Esophagus squamous epithelium (tissue), 4 donors: ENCODE data around the gene MBOAT1.

Experiments
- POLR2A ChIP-seq, 4 donors: fragments of 450-650 bp; IDR thresholded peaks; one replicate each; pipeline ENCODE4 v1.6.1; 2017; ENCODE audit warnings: antibody characterized with exemption in 4 of 4, mild to moderate bottlenecking in 4 of 4, moderate library complexity in 3 of 4
- TF ChIP-seq, protein P1 (sequence below), 6 experiments: fragments of 450-650 bp in 4 of 6; fragments of 200-600 bp in 2 of 6; sonication (generic) in 2 of 6; IDR thresholded peaks; one replicate each; pipeline ENCODE4 v1.5.1; 2016 to 2019; ENCODE audit warnings: antibody characterized with exemption in 6 of 6, mild to moderate bottlenecking in 4 of 6, moderate library complexity in 4 of 6

DNA sequence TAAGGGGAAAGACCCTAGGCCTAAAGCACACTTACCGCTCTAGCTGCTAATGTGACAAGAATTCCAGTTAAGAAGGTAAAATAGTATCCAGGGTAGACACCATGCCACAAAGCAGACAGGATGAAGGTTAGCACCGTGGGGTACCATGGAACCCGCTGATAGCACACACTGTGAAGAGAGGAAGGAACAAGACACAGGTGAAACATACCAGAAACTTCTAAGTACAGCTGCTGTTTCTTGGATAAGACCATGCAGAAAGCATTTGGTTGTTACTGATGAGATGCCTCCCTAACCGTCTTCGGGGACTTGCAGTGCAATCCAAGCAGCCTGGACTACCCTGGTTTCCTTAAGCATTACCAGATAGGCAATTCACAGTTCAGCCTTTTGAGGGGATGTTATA, 99.4 kb downstream of the MBOAT1 start:
- TF ChIP-seq, protein P1, sequence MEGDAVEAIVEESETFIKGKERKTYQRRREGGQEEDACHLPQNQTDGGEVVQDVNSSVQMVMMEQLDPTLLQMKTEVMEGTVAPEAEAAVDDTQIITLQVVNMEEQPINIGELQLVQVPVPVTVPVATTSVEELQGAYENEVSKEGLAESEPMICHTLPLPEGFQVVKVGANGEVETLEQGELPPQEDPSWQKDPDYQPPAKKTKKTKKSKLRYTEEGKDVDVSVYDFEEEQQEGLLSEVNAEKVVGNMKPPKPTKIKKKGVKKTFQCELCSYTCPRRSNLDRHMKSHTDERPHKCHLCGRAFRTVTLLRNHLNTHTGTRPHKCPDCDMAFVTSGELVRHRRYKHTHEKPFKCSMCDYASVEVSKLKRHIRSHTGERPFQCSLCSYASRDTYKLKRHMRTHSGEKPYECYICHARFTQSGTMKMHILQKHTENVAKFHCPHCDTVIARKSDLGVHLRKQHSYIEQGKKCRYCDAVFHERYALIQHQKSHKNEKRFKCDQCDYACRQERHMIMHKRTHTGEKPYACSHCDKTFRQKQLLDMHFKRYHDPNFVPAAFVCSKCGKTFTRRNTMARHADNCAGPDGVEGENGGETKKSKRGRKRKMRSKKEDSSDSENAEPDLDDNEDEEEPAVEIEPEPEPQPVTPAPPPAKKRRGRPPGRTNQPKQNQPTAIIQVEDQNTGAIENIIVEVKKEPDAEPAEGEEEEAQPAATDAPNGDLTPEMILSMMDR (IDR thresholded peaks at IDR 0.05), result no peak
- TF ChIP-seq POLR2A (IDR thresholded peaks at IDR 0.05), result no peak
